ENCODE measurements around the gene HDAC11.

Gene HDAC11

DNA sequence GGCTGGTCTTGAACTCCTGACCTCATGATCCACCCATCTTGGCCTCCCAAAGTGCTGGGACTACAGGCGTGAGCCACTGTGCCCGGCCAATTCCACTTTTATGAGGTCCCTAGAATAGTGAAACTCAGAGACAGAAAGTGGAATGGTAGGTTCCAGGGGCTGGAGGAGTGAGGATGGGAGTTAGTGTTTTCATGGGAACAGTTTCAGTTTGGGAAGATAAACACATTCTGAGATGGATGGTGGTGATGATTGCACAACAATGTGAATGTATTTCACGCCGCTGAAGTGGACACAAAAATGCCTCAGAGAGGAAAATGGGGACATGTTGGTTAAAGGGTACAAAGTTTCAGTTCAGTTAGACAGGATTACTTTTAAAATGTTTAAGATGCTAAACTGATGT lies 22.5 kb upstream of the HDAC11 start:
- H3K4me3 ChIP-seq (ENCODE audit: low read depth, low read length): no peak overlapping the region
- H3K27me3 ChIP-seq (ENCODE audit: control insufficient read depth, insufficient read depth, low read length): no peaks in the 10 kb centered on the region
- H3K79me2 ChIP-seq: no peaks in the 10 kb centered on the region
- no peak overlapping the region for H3K9ac ChIP-seq
- H2AFZ ChIP-seq: no peak overlapping the region
- H3K4me2 ChIP-seq (ENCODE audit: low read length): no peak overlapping the region
- no peak for TF ChIP-seq CTCF (IDR thresholded peaks at IDR 0.05)
- no peaks in the 10 kb centered on the region for H3K36me3 ChIP-seq (ENCODE audit: control insufficient read depth, insufficient read depth, low read length)
- no peak overlapping the region for H3K27ac ChIP-seq
- H3K9me3 ChIP-seq (ENCODE audit: control insufficient read depth, low read length): no peaks in the 10 kb centered on the region
- H3K4me1 ChIP-seq: peaks cover 11% of the 10 kb centered on the region

DNA sequence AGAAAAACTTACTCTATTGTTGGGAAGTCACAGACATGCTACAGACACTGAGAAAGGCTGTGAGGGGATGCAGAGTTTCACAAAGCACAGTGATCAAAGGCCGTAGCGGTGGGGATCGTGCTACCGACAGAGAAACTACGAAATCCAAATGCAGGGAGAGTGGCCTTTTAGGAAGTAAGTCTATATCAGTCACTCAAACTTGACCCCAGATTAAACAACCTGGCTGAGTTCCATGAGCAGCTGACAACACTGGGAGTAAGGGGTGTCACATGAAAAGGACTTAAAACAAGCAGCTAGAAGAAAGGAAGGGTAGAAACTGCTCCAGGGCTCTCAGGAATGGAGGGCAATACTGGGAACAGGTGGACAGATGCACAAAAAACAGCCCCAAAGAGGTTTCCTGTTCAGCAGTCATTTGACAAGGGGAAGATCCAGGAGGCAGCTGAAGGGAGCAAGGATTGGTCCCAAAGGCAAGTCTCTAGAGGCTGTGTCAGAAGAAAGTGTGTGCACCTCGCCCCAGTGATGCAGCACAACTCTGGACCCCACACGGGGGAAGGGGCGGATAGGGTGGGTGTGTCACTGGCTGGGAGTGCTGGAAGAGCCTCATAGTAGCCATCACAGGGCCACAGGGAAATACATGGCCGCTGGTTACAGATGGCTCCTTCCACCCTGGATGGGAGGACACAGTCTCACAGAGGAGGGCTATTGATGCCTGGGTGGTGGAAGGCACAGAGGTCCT lies 20.3 kb upstream of the HDAC11 start:
- Histone ChIP-seq H3K27me3 (ENCODE audit: control insufficient read depth, insufficient read depth, low read length) (no peaks in the 10 kb centered on the region), H3K9me3 (ENCODE audit: control insufficient read depth, low read length) (no peaks in the 10 kb centered on the region), H3K36me3 (ENCODE audit: control insufficient read depth, insufficient read depth, low read length) (no peaks in the 10 kb centered on the region), H3K9ac (no peak overlapping the region), H3K4me1 (peaks cover 8% of the 10 kb centered on the region), H2AFZ (no peak overlapping the region), H3K79me2 (no peaks in the 10 kb centered on the region), H3K4me2 (ENCODE audit: low read length) (no peak overlapping the region), H3K4me3 (ENCODE audit: low read depth, low read length) (no peak overlapping the region), H3K27ac (no peak overlapping the region)
- no peak for TF ChIP-seq CTCF (IDR thresholded peaks at IDR 0.05)

DNA sequence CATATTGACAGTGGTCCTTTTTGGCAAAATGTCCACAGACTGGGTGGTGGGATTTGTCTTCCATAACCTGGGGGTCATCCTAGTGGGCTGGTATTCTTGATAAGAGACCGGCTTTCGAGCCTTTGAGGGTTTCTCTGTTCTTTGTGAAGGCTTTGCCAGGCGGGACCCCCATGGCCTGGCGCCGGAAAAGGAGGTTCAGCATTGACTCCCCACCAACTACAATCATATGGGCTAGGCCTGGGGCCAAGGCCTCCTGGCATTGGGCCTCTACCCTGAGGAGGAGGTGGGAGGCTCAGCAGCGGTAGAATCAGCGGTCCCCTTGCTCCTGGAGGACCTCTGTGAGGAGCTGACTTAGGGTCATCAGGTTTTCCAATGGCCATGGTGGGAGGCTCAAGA lies 19.8 kb upstream of the HDAC11 start:
- Histone ChIP-seq H3K36me3 (ENCODE audit: control insufficient read depth, insufficient read depth, low read length) (no peaks in the 10 kb centered on the region), H3K9ac (no peak overlapping the region), H3K4me1 (peaks cover 8% of the 10 kb centered on the region), H3K27ac (no peak overlapping the region), H3K9me3 (ENCODE audit: control insufficient read depth, low read length) (no peaks in the 10 kb centered on the region), H3K4me2 (ENCODE audit: low read length) (no peak overlapping the region), H3K27me3 (ENCODE audit: control insufficient read depth, insufficient read depth, low read length) (no peaks in the 10 kb centered on the region), H3K79me2 (no peaks in the 10 kb centered on the region), H2AFZ (no peak overlapping the region), H3K4me3 (ENCODE audit: low read depth, low read length) (no peak overlapping the region)
- TF ChIP-seq CTCF (IDR thresholded peaks at IDR 0.05): no peak

DNA sequence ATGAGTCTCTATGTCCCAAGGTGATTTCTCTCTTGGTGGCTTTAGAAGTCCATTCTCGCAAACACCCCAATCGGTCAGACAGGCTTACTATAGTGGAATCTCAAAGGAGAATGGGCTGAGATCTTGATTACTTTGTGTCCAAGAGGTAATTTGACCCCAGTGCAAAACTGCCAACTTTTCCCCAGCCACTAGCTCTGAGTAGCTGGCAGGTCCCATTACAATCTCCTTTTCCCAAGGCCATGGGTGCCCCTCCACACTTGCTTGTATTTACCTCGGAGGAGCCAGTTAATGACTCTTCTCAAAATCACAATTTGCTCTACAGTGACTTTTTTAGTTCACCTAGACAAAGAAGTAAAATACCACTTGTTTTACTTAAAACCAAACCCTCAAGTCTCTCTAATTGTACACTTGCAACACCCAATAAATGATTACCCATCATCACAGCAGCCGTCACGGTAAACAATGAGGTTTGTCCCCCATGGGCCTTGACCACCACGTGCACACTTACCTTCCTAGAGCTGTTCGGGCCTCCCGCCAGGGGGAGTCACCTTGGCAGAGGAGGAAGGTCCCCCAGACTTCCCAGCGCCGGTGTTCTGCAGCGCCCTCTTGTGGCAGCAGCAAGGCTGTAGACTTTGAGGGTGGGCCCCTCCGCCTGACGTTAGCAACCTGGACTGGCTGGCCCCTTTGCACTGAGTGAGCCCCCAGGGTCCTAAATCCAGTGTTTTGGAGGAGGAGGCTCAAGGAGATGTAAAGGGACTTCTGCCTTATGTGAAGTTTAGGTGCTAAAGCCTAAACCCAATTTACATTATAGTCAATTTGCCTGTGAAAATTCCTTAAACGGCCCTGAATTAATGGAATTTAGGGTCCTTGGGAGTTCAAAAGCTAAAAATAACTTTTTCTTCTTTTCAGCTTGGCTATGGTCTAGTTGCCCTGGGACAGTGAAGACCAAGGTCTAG lies 18.7 kb upstream of the HDAC11 start:
- no peak overlapping the region for H2AFZ ChIP-seq
- peak; percentile 53 for TF ChIP-seq CTCF (IDR thresholded peaks at IDR 0.05)
- no peak overlapping the region for H3K9ac ChIP-seq
- no peak overlapping the region for H3K4me3 ChIP-seq (ENCODE audit: low read depth, low read length)
- peaks cover 8% of the 10 kb centered on the region for H3K4me1 ChIP-seq
- peak overlapping the region; percentile 15 for H3K4me2 ChIP-seq (ENCODE audit: low read length)
- no peak overlapping the region for H3K27ac ChIP-seq
- H3K79me2 ChIP-seq: no peaks in the 10 kb centered on the region
- H3K36me3 ChIP-seq (ENCODE audit: control insufficient read depth, insufficient read depth, low read length): no peaks in the 10 kb centered on the region
- no peaks in the 10 kb centered on the region for H3K9me3 ChIP-seq (ENCODE audit: control insufficient read depth, low read length)
- no peaks in the 10 kb centered on the region for H3K27me3 ChIP-seq (ENCODE audit: control insufficient read depth, insufficient read depth, low read length)
